GM12874 (cell line): ENCODE results near the gene TEKTIP1.

Source experiments
- TF ChIP-seq, protein P1 (sequence below): IDR thresholded peaks from 2 replicates; pipeline ENCODE4 v1.5.1; 2011; ENCODE audit warnings: low read depth, mild to moderate bottlenecking, control low read depth, low read length, moderate library complexity; ENCODE audit not compliant: insufficient read depth

Gene TEKTIP1

DNA sequence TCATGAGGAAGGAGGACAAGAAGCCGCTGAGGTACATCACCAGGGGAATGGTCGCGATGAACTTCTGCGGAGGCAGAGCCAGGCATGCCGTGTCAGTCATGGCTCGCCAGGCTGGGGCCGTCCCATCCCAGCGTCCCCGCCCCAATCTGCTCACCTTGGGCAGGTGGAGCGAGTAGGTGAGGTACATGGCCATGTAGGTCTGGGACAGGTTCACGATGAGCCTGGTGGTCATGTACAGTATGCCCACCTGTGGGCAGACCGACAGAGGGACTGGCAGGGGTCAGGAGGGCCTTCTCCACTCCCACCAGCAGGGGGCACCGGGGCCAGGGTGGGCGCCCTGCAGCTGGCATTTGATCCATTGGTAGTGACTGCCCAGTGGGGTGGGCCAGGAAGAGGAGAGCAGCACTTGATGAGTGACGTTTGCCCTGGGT, 8.3 kb downstream of the TEKTIP1 start:
- TF ChIP-seq, protein P1, sequence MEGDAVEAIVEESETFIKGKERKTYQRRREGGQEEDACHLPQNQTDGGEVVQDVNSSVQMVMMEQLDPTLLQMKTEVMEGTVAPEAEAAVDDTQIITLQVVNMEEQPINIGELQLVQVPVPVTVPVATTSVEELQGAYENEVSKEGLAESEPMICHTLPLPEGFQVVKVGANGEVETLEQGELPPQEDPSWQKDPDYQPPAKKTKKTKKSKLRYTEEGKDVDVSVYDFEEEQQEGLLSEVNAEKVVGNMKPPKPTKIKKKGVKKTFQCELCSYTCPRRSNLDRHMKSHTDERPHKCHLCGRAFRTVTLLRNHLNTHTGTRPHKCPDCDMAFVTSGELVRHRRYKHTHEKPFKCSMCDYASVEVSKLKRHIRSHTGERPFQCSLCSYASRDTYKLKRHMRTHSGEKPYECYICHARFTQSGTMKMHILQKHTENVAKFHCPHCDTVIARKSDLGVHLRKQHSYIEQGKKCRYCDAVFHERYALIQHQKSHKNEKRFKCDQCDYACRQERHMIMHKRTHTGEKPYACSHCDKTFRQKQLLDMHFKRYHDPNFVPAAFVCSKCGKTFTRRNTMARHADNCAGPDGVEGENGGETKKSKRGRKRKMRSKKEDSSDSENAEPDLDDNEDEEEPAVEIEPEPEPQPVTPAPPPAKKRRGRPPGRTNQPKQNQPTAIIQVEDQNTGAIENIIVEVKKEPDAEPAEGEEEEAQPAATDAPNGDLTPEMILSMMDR, result peak; percentile 79

DNA sequence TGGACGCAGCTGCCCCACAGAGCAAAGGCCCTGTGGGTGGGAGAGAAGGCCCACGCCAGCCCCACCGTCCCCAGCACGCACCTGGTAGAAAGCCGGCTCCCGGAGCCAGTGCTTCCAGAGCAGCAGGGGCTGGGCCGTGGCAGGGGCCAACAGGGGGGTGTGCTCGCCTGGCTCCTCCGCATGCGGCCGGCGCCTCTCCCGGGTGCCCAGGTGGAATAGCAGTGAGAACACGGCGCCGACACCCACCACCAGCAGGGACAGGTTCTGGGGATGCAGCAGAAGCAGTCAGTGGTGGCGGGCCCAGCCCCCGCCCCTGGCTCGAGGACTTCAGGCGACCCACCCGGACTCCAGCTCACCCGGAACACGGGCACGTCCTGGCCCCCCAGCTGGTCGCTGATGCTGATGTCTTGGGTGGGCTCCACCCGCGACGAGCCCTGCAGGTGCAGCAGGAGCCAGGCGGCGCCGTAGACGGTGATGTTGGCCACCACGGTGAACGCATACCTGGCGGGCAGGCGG, 8.9 kb downstream of the TEKTIP1 start:
- TF ChIP-seq, protein P1, result no peak

DNA sequence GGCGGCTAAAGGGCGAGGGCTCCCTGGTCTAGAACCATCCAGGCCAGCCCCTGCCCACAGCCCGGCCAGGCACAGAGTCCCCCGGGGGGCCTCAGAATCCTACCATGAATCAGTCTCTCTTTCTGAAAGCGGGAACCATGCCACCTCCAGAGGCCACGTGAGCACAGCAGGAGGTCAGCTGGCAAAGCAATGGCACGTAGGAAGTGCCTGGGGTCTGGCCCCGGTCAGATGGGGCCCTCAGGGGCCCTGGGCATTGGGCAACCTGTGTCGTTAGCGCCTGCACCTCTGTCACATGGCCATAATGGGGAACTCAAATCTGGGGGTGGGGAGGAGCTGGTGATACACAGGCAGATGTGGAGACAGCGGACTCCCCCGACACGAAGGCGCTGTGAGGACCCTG, 9.6 kb downstream of the TEKTIP1 start:
- TF ChIP-seq, protein P1, result no peak

DNA sequence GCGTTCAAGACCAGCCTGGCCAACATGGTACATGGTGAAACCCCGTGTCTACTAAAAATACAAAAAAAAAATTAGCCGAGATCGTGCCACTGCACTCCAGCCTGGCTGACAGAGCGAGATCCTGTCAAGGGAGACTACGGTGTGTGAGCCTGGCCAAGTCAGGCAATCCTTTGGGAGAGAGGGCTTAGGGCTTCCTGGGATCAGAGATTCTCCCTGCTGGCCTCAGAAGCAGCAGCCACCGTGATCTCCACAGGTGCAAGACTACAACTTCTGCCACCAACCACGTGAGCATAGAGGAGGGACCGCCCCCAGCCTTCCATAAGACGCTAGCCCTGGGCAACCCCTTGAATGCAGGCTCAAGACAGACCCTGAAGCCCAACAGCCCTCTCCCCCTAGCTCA, 10.8 kb downstream of the TEKTIP1 start:
- TF ChIP-seq, protein P1, result no peak

DNA sequence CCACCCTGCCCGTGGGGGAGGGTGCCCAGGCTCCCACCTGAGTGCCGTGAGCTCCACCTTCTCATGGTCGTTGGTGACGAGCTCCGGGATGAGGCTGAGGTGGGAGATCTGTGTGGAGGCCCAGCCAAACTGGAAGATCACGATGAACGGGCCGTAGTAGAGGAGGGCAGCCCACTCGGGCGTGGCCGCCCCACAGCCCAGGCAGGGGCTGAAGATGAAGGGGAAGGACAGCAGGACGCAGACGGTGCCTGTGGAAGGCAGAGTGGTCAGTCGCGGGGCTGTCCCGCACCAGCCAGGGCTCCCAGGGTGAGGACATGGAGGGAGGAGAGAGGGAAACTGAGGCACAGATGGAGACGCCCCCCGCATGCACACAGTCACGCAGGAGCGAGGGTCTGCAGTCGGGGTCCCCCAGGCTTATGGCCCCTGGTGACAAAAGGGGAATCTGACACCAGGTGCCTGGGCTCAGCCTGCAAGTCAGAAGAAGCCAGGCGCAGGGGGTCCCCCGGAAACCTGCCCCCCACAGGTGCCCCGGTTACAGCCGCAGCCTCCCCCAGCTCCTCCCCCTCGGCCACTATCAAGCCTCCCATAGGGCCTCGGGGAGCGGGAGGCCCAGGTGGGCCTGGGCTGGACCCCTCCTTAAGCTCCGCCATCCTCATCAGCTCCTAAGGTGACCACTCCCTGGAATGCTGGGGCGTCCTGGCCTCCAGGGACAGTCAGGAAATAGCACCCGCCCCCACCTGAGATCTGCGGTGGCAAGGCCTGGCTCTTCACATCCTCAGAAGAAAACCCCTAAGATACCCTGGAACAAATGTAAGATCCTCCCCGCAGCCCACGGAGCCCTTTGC, 12.2 kb downstream of the TEKTIP1 start:
- TF ChIP-seq, protein P1, result no peak

DNA sequence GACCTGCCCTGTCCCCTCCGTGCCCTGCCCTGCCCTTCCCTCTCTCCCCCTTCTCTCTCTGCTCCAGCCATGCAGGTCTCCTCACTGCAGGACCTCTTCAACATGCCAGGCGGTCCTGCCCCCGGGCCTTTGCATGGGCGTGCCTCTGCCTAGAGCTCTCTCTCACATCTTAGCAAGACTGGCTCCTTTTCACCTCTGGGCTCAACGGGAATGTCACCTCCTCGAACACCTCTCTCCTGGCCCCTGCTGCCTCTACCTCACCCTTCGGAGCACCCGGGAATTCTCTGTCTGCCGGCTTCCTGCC, 12.8 kb downstream of the TEKTIP1 start:
- TF ChIP-seq, protein P1, result no peak

DNA sequence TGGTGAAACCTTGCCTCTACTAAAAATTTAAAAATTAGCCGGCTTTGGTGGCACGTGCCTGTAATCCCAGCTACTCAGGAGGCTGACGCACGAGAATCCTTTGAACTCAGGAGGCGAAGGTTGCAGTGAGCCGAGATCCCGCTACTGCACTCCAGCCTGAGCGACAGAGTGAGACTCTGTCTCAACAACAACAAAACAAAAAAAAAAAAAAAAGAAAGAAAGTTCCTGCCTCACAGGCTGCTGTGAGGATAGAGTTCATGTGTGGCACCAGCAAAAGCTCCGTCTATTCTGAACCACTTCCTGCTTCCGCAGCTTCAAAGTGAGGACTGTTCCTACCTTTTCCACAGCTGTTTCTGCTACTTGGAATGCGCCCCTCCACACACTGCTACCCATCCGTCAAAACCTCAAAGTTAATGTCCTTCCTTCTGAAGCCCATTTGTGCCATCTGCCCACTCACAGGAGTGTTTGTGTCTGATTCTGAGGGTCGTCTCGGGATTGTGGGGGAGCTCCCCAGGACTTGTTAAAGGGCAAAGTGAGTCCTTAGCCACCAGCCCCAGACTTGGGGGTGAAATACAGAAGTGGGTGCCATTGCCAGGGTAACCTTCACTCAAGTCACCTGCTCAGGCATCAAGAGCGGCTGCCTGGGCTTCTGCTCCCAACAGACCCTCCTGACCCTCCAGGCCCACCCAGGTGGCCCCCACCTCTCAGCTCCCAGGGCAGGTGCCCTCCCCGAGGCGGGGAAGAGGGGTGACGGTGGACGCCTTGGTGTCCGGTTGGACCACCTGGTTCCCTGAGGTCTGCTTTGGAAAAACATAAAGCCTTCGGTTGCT, 15.5 kb downstream of the TEKTIP1 start:
- TF ChIP-seq, protein P1, result no peak
